SK-N-SH treated with all-trans-retinoic acid at 6 μM for 48 hours (cell line): ENCODE measurements around the gene WNT3.

Experiments used
- ATAC-seq: fragments of 200-7000 bp; cut with Tn5 transposase; 3 replicates; pipeline ENCODE4 v1.9.1; 2020; ENCODE audit warnings: mild to moderate bottlenecking, moderate library complexity
- ARNTL ChIP-seq: fragments of 450-650 bp; formaldehyde crosslinking; IDR thresholded peaks from 2 replicates; pipeline ENCODE4 v1.5.0; 2020; ENCODE audit warnings: low read depth, mild to moderate bottlenecking, moderate library complexity, borderline replicate concordance
- BACH2 ChIP-seq: fragments of 250-450 bp; sonication (Bioruptor Pico); IDR thresholded peaks from 2 replicates; pipeline ENCODE4 v1.9.0; 2021; ENCODE audit warnings: mild to moderate bottlenecking, borderline replicate concordance
- CREB5 ChIP-seq: fragments of 250-450 bp; sonication (Bioruptor Pico); IDR thresholded peaks from 2 replicates; pipeline ENCODE4 v1.5.1; 2020; ENCODE audit warnings: low read depth, mild to moderate bottlenecking, moderate library complexity
- CSDC2 ChIP-seq: fragments of 250-450 bp; sonication (Bioruptor Pico); IDR thresholded peaks from 2 replicates; pipeline ENCODE4 v1.5.0; 2020; ENCODE audit warnings: mild to moderate bottlenecking, moderate library complexity
- CSRNP3 ChIP-seq: fragments of 250-450 bp; sonication (Bioruptor Pico); IDR thresholded peaks from 2 replicates; pipeline ENCODE4 v1.5.1; 2021; ENCODE audit warnings: mild to moderate bottlenecking, moderate library complexity
- ESRRG ChIP-seq: fragments of 250-450 bp; sonication (Bioruptor Pico); IDR thresholded peaks from 2 replicates; pipeline ENCODE4 v1.6.1; 2021; ENCODE audit warnings: mild to moderate bottlenecking
- GLIS3 ChIP-seq: fragments of 250-450 bp; sonication (Bioruptor Pico); IDR thresholded peaks from 2 replicates; pipeline ENCODE4 v1.5.0; 2020; ENCODE audit warnings: mild to moderate bottlenecking, moderate library complexity
- ISL1 ChIP-seq: fragments of 250-450 bp; sonication (Bioruptor Pico); IDR thresholded peaks from 2 replicates; pipeline ENCODE4 v2.1.2; 2022; ENCODE audit warnings: mild to moderate bottlenecking, moderate library complexity
- PATZ1 ChIP-seq: fragments of 250-450 bp; sonication (Bioruptor Pico); IDR thresholded peaks from 2 replicates; pipeline ENCODE4 v1.8.0; 2020; ENCODE audit warnings: mild to moderate bottlenecking, moderate library complexity, borderline replicate concordance
- POU6F1 ChIP-seq: fragments of 250-450 bp; sonication (Bioruptor Pico); IDR thresholded peaks from 2 replicates; pipeline ENCODE4 v1.8.0; 2021; ENCODE audit warnings: low read depth, mild to moderate bottlenecking, moderate library complexity, borderline replicate concordance
- PPARA ChIP-seq: fragments of 250-450 bp; sonication (Bioruptor Pico); IDR thresholded peaks from 2 replicates; pipeline ENCODE4 v1.5.0; 2020; ENCODE audit warnings: mild to moderate bottlenecking, borderline replicate concordance
- RARB ChIP-seq: fragments of 250-450 bp; sonication (Bioruptor Pico); IDR thresholded peaks from 2 replicates; pipeline ENCODE4 v1.8.0; 2021; ENCODE audit warnings: mild to moderate bottlenecking, moderate library complexity
- SNAI2 ChIP-seq: fragments of 250-450 bp; sonication (Bioruptor Pico); IDR thresholded peaks from 2 replicates; pipeline ENCODE4 v1.5.0; 2020; ENCODE audit warnings: mild to moderate bottlenecking, moderate library complexity
- TCF4 ChIP-seq: fragments of 250-450 bp; sonication (Bioruptor Pico); IDR thresholded peaks from 2 replicates; pipeline ENCODE4 v1.8.0; 2021; ENCODE audit warnings: mild to moderate bottlenecking, moderate library complexity, borderline replicate concordance
- ZC3H10 ChIP-seq: fragments of 250-450 bp; sonication (Bioruptor Pico); IDR thresholded peaks from 2 replicates; pipeline ENCODE4 v1.5.1; 2021; ENCODE audit warnings: mild to moderate bottlenecking, moderate library complexity
- ZFP3 ChIP-seq: fragments of 250-450 bp; sonication (Bioruptor Pico); IDR thresholded peaks from 2 replicates; pipeline ENCODE4 v1.5.0; 2020; ENCODE audit warnings: mild to moderate bottlenecking, moderate library complexity
- ZFP30 ChIP-seq: fragments of 450-650 bp; formaldehyde crosslinking; IDR thresholded peaks from 2 replicates; pipeline ENCODE4 v1.5.0; 2022; ENCODE audit warnings: mild to moderate bottlenecking, moderate library complexity
- ZNF565 ChIP-seq: fragments of 450-650 bp; formaldehyde crosslinking; conservative IDR thresholded peaks from 2 replicates; pipeline ENCODE4 v1.5.0; 2020; ENCODE audit warnings: low read depth, mild to moderate bottlenecking, moderate library complexity
- ZNF70 ChIP-seq: fragments of 450-650 bp; formaldehyde crosslinking; IDR thresholded peaks from 2 replicates; pipeline ENCODE4 v1.5.0; 2020; ENCODE audit warnings: mild to moderate bottlenecking, moderate library complexity
- ZNF8 ChIP-seq: fragments of 450-650 bp; formaldehyde crosslinking; IDR thresholded peaks from 2 replicates; pipeline ENCODE4 v1.5.0; 2020; ENCODE audit warnings: mild to moderate bottlenecking, moderate library complexity
- TF ChIP-seq, protein P1 (sequence below): fragments of 250-450 bp; sonication (Bioruptor Pico); IDR thresholded peaks from 2 replicates; pipeline ENCODE4 v1.5.0; 2020; ENCODE audit warnings: mild to moderate bottlenecking, moderate library complexity

Gene WNT3

DNA sequence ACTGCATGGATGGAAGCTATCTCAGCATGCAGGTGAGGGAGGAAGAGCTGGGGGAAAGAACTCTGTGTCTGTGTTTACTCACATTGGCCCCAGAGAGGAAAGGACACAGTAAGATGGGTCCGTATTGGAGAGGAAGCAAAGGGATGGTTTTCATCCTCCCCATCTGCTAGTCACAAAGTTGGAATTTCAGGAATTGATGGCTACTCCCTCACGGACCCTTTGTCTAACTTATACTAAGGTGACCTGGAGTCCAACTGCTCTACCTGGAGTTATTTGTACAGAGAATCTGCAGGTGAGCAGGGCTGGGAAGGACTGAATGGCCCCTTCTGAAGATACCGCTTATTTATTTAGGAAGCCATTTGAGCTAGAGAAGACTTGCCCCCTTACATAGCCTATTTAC, 55.1 kb downstream of the WNT3 start (continued):
- no peak for TF ChIP-seq POU6F1 (CRISPR knock-in tag)

- ATAC-seq, result no peak
- TF ChIP-seq TCF4, result no peak
- TF ChIP-seq PPARA, result no peak
- no peak for TF ChIP-seq CREB5 (CRISPR knock-in tag)
- no peak for TF ChIP-seq ZNF70 (CRISPR knock-in tag)
- no peak for TF ChIP-seq POU6F1 (CRISPR knock-in tag)
- TF ChIP-seq ISL1 (CRISPR knock-in tag), result no peak
- no peak for TF ChIP-seq GLIS3 (CRISPR knock-in tag)
- no peak for TF ChIP-seq CSDC2 (CRISPR knock-in tag)
- no peak for TF ChIP-seq SNAI2 (CRISPR knock-in tag)
- no peak for TF ChIP-seq PATZ1 (CRISPR knock-in tag)
- no peak for TF ChIP-seq ZNF8 (CRISPR knock-in tag)
- TF ChIP-seq BACH2 (CRISPR knock-in tag), result no peak
- no peak for TF ChIP-seq ZC3H10
- TF ChIP-seq ZNF565 (CRISPR knock-in tag), result no peak
- no peak for TF ChIP-seq CSRNP3
- TF ChIP-seq, protein P1, sequence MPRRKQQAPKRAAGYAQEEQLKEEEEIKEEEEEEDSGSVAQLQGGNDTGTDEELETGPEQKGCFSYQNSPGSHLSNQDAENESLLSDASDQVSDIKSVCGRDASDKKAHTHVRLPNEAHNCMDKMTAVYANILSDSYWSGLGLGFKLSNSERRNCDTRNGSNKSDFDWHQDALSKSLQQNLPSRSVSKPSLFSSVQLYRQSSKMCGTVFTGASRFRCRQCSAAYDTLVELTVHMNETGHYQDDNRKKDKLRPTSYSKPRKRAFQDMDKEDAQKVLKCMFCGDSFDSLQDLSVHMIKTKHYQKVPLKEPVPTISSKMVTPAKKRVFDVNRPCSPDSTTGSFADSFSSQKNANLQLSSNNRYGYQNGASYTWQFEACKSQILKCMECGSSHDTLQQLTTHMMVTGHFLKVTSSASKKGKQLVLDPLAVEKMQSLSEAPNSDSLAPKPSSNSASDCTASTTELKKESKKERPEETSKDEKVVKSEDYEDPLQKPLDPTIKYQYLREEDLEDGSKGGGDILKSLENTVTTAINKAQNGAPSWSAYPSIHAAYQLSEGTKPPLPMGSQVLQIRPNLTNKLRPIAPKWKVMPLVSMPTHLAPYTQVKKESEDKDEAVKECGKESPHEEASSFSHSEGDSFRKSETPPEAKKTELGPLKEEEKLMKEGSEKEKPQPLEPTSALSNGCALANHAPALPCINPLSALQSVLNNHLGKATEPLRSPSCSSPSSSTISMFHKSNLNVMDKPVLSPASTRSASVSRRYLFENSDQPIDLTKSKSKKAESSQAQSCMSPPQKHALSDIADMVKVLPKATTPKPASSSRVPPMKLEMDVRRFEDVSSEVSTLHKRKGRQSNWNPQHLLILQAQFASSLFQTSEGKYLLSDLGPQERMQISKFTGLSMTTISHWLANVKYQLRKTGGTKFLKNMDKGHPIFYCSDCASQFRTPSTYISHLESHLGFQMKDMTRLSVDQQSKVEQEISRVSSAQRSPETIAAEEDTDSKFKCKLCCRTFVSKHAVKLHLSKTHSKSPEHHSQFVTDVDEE (CRISPR knock-in tag), result no peak
- TF ChIP-seq ZFP3 (CRISPR knock-in tag), result no peak
- TF ChIP-seq RARB (CRISPR knock-in tag), result no peak
Measured at GRCh38 chr17:46759141-46759540, 59.4 kb downstream of the WNT3 start.

DNA sequence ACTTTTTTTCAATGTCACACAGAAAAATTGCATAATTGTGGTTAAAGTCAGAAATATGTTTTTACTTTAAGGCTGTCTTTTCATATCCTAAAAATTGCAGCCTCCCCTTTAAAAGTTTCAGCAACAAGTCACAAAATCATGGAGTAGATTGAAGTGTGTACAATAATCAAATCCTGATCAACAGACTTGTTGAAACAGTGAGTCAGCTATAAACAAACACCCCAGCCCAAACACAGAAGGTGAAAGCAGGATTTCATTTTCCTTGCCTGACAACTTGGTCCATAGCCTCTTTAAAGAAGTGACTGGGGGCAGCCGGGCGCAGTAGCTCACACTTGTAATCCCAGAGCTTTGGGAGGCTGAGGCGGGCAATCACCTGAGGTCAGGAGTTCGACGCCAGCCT, 59.9 kb downstream of the WNT3 start:
- ATAC-seq, result no peak
- TF ChIP-seq ZFP3 (CRISPR knock-in tag) (no peak), ZNF8 (CRISPR knock-in tag) (no peak), ZFP30 (CRISPR knock-in tag) (no peak), ZNF565 (CRISPR knock-in tag) (no peak), ZC3H10 (no peak), ARNTL (no peak), PPARA (no peak), GLIS3 (CRISPR knock-in tag) (no peak), TCF4 (no peak), POU6F1 (CRISPR knock-in tag) (no peak), ESRRG (no peak)
- TF ChIP-seq, protein P1 (CRISPR knock-in tag), result no peak

GRCh38 chr17:46757588-46757987, 60.9 kb downstream of the WNT3 start:
- ATAC-seq, result peak; percentile 40; the same call in 1 of the 3 replicates
